GM21825 (cell line): ENCODE results near the gene BDNF.

Source experiments
- ATAC-seq: cut with Tn5 transposase; IDR thresholded peaks from one replicate; pipeline ENCODE4 v1.9.1; 2021; ENCODE audit warnings: mild to moderate bottlenecking, moderate library complexity; ENCODE audit not compliant: unreplicated experiment

The BDNF gene

GRCh38 chr11:27626938-27627586 lies 73.2 kb downstream of the BDNF start:
- ATAC-seq, result no peak

GRCh38 chr11:27626269-27626937 lies 73.9 kb downstream of the BDNF start:
- ATAC-seq, result no peak

GRCh38 chr11:27625347-27625912 lies 74.8 kb downstream of the BDNF start:
- no peak for ATAC-seq

DNA sequence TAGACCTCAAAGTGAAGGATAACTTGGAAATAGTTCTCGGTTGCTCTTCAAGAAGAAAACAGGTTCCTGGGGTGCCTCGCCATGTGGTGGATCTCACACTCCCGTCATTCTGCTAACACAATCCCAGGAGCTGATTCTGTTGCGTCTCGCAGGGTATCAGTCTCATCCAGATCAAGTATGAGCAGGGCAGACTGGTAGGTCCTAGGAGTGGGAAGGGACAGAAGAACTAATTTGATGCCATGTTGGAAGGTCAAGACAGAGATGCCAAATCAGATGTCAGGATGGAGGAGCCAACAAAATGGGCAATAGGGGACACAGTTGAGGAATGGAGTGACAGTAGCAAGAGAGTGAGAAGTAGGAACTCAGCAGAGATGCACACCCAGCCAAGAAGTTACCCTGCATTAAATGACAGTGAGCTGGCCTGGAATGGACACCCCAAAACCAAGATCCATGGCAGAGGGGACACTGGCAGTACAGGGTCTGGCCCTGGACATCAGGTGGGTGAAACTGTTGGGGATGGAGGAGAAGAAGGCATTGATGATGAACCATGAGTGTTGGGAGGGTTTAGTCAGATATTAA lies 76.2 kb downstream of the BDNF start:
- no peak for ATAC-seq

DNA sequence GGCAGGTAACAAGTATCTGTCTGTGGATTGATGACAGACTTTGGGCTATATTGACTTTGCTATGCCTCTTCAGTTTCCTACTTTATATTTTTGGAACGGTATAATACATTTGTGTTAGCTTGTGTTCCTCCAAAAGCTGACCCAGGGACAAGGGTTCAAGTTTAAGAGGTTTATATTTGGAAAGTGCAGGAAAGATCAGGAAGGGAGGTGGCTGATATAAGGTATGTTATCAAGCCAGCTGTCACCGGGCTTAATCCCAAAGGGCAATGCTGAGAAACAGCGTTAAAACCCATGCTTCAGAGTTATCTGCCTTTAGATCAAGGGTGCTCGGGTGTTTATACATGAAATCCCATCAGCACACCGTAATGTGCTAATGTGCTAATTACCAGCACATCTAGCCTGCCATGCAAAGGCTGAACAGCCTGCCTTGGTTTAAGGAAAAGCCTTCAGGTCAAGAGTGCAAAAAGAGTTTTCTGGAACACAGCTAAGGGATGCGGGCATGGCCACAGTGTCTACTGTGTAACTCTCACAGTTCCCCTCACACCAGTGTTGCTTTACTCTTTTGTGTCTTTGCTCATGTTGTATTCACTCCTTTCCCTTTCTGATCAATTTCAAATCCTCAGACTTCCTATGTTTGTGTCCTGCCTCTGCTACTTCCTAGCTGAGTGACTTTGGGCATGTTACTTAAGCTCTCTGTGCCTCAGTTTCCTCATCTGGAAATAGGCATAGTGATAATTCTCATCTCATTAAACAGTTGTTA lies 77.5 kb downstream of the BDNF start:
- no peak for ATAC-seq

- no peak for ATAC-seq
Measured at GRCh38 chr11:27621405-27622161, 78.7 kb downstream of the BDNF start.

DNA sequence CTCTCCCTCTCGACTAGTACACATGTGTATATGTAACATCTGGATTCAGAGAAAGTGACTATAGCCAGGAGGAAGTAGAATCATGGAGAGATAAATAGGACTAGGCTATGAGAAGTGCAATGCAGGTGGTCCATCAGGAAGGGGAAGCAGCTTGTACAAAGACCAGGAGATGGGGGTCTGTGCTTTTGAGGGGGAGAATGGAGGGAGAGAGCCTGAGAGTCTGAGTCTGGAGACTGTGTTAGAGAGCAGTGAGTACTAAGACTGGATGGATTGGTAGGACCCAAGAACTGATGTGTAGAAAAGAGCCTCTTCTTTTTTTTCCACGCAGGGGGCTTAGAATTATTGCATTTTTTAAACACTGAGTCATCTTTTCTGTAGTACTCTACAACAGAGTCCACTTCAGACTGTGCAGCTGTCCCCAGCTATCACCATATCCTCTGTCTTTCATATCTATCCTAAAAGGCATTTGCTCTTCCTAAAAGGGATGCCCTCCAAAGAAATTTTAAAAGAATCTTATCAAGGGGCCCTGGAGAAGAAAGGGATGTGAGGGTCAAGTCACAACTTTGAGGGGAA lies 80.4 kb downstream of the BDNF start:
- no peak for ATAC-seq

- ATAC-seq, result no peak
Measured at GRCh38 chr11:27619039-27619574, 81.1 kb downstream of the BDNF start.

GRCh38 chr11:27618281-27618915 lies 81.9 kb downstream of the BDNF start:
- no peak for ATAC-seq

DNA sequence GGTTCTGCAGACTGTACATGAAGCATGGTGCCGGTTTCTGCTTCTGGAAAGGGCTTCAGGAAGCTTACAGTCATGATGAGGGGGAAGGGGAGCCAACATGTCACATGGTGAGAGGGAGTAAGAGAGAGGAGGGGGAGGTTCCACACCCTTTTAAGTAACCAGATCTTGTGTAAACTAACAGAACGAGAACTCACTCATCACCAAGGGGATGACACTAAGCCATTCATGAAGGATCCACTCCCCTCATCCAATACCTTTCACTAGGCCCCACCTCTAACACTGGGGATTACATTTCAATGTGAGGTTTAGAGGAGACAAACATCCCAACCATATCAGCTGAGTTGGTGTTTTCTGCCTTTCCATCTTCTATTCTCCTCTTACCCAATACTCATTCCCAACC lies 83.5 kb downstream of the BDNF start:
- no peak for ATAC-seq

DNA sequence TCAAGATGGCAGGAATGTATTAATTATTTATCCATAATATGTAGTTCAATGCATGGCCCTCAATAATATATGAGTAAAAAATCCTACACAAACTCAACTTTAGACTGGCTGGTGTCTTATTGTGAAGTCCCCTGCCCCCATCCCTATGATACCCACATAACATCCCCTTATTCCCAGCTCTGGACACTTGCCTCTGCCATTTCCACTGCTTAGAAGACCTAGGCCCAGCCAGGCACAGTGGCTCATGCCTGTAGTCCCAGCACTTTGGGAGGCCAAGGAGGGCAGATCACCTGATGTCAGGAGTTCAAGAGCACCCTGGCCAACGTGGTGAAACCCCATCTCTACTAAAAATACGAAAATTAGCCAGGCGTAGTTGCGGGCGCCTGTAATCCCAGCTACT lies 84.4 kb downstream of the BDNF start:
- no peak for ATAC-seq

- no peak for ATAC-seq
Measured at GRCh38 chr11:27614092-27614491, 86.2 kb downstream of the BDNF start.

DNA sequence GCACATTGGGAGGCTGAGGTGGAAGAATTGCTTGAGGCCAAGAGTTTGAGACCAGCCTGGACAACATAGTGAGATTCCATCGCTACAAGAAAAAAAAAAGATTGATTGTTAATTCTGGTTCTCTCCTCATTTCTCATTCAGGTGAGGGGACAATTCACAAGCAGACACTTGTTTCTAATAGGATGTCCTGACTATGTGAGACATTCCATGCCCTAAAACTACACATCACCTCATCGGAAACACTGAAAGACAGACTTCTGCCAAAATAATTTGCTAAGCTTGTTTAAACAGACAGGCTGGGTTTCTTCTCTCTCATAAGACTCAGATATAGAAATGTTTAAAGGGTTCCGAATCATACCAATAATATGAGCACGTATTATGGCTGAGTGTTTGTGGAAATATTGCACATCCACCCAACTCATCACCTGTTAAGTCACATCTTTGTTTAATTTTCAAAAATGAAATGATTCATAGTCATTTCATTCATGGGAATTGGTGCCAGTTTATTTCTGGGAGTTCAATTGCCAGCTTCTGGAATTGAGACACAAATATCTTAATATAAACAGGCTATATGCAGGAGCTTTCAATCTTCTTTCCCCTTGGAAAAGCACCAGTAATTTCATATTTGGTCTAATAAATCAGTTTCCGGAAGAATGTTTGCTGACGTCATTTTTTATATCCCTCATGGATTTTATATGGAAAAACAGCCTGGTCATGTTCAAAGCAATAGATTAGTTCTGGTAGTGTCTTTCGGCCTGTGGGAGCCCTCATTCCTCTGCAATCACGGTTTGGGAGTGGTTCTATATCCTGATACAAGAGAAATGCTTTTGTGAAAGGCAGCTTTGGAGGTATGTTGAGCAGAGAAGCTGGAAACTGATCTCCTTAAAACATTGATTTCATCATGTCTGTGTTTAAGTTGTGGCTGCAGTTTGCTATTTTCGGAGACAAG lies 87.0 kb downstream of the BDNF start:
- ATAC-seq, result no peak

- no peak for ATAC-seq
Measured at GRCh38 chr11:27611947-27612455, 88.3 kb downstream of the BDNF start.

DNA sequence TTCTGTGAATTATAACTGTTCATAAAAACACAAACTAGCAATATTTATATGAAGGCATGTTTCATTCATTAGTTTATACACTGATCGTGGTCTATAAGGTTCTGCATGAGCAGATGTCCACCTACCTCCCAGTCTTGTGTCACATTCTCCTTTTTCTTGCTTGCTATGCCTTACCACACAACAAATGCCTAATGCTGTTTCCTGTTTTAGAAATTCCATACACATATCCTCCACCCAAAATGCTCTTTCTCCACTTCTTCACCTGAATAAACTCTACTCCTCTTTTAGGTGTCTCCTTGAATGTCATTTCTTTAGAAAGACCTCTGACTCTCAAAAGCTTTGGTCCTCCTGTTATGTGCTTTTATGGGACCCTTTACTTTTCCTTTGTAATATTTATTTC lies 88.9 kb downstream of the BDNF start:
- no peak for ATAC-seq

- ATAC-seq, result no peak
Measured at GRCh38 chr11:27610946-27611345, 89.3 kb downstream of the BDNF start.

GRCh38 chr11:27610280-27610679 lies 90.0 kb downstream of the BDNF start:
- ATAC-seq, result no peak

GRCh38 chr11:27608951-27609350 lies 91.3 kb downstream of the BDNF start:
- ATAC-seq, result no peak
